Measurements from ENCODE around the gene RASAL2.

RASAL2 gene

DNA sequence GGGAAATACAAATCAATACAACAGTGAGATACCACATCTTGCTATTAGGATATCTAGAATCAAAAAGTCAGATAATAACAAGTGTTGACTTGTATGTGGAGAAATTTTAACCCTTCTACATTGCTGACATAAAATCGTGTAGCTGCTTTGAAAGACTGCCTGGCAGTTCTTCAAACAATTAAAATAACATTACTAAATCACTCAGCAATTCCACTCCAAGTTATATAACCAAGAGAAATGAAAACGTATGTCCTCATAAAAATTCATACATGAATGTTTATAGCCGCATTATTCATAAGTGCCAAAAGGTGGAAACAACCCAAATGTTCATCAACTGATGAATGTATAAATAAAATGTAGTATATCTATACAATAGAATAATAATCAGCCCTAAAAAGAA is 164.6 kb downstream of the RASAL2 start:
- no peaks in the 10 kb centered on the region for H3F3A ChIP-seq (ENCODE audit: insufficient read depth)
- no peaks in the 10 kb centered on the region for H3K9me2 ChIP-seq (replicated peaks; ENCODE audit: insufficient read depth, low read length)
- H3K4me3 ChIP-seq (ENCODE audit: insufficient read depth, low read length, poor library complexity, severe bottlenecking) = no peak overlapping the region
- H2AFZ ChIP-seq (ENCODE audit: low read depth, low read length, severe bottlenecking) = no peak overlapping the region
- no peak overlapping the region for H3K9ac ChIP-seq (ENCODE audit: low read length)
- no peak overlapping the region for H3K4me2 ChIP-seq (ENCODE audit: low read depth, low read length, poor library complexity, severe bottlenecking)
- H3K79me2 ChIP-seq (ENCODE audit: insufficient read depth, low read length) = no peaks in the 10 kb centered on the region
- no peak for TF ChIP-seq EZH2phosphoT487 (conservative IDR thresholded peaks at IDR 0.05; ENCODE audit: low read length)
- TF ChIP-seq, protein P1, sequence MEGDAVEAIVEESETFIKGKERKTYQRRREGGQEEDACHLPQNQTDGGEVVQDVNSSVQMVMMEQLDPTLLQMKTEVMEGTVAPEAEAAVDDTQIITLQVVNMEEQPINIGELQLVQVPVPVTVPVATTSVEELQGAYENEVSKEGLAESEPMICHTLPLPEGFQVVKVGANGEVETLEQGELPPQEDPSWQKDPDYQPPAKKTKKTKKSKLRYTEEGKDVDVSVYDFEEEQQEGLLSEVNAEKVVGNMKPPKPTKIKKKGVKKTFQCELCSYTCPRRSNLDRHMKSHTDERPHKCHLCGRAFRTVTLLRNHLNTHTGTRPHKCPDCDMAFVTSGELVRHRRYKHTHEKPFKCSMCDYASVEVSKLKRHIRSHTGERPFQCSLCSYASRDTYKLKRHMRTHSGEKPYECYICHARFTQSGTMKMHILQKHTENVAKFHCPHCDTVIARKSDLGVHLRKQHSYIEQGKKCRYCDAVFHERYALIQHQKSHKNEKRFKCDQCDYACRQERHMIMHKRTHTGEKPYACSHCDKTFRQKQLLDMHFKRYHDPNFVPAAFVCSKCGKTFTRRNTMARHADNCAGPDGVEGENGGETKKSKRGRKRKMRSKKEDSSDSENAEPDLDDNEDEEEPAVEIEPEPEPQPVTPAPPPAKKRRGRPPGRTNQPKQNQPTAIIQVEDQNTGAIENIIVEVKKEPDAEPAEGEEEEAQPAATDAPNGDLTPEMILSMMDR (IDR thresholded peaks at IDR 0.05; ENCODE audit: insufficient read depth, low read length, poor library complexity, severe bottlenecking) = no peak
- H4K20me1 ChIP-seq (ENCODE audit: low read depth, low read length) = no peaks in the 10 kb centered on the region
- H3K27me3 ChIP-seq (ENCODE audit: low read length) = no peaks in the 10 kb centered on the region
- no peak overlapping the region for H3K27ac ChIP-seq (ENCODE audit: low read depth, low read length)
- H3K36me3 ChIP-seq (ENCODE audit: low read length) = no peaks in the 10 kb centered on the region
- H3K9me3 ChIP-seq (ENCODE audit: insufficient read depth, low read length) = no peaks in the 10 kb centered on the region

DNA sequence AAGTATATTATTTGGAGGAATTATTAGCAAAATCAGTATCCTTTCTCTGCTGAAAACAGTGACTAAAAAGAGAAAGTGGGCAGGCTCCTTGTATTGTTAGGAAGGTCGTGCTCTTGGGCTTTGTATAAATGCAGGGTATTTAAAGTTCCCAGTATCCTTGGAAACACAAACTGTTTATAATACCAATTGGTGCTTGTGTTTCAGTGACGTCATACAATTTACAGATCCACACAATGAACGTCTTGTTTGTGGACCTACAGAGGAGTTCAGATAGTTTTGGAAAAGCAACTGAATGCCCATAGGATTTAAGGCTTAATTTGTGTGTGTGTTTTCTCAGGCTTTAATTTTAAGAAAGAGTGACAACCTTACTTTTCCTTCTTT is 168.2 kb downstream of the RASAL2 start:
- TF ChIP-seq, protein P1 (IDR thresholded peaks at IDR 0.05; ENCODE audit: insufficient read depth, low read length, poor library complexity, severe bottlenecking) = no peak
- TF ChIP-seq EZH2phosphoT487 (conservative IDR thresholded peaks at IDR 0.05; ENCODE audit: low read length) = no peak
- no peak overlapping the region for H3K9ac ChIP-seq (ENCODE audit: low read length)
- no peak overlapping the region for H2AFZ ChIP-seq (ENCODE audit: low read depth, low read length, severe bottlenecking)
- no peaks in the 10 kb centered on the region for H4K20me1 ChIP-seq (ENCODE audit: low read depth, low read length)
- H3F3A ChIP-seq (ENCODE audit: insufficient read depth) = no peaks in the 10 kb centered on the region
- H3K27me3 ChIP-seq (ENCODE audit: low read length) = no peaks in the 10 kb centered on the region
- H3K27ac ChIP-seq (ENCODE audit: low read depth, low read length) = no peak overlapping the region
- no peaks in the 10 kb centered on the region for H3K79me2 ChIP-seq (ENCODE audit: insufficient read depth, low read length)
- no peaks in the 10 kb centered on the region for H3K9me3 ChIP-seq (ENCODE audit: insufficient read depth, low read length)
- H3K4me3 ChIP-seq (ENCODE audit: insufficient read depth, low read length, poor library complexity, severe bottlenecking) = no peak overlapping the region
- H3K36me3 ChIP-seq (ENCODE audit: low read length) = no peaks in the 10 kb centered on the region
- no peak overlapping the region for H3K4me2 ChIP-seq (ENCODE audit: low read depth, low read length, poor library complexity, severe bottlenecking)
- H3K9me2 ChIP-seq (replicated peaks; ENCODE audit: insufficient read depth, low read length) = no peaks in the 10 kb centered on the region

DNA sequence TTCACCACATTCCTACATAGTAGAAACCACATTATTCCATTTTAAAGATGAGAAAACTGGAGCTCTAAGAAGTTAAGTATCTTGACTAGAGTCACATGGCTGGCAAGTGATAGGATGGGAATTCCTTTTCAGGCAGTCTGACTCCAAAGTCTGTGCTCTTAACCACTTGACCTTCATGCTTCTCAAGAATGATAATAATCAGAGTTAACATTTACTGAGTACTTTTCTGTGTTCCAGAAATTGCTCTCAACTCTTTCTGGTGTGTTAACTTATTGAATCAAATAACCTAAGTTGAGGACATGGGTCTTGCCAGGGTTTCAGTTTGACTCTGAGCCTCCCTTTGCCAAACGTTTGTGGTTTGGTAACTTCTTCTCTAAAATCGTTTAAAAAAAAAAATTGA is 169.4 kb downstream of the RASAL2 start:
- Histone ChIP-seq H3K4me2 (ENCODE audit: low read depth, low read length, poor library complexity, severe bottlenecking) (no peak overlapping the region), H3K36me3 (ENCODE audit: low read length) (no peaks in the 10 kb centered on the region), H3K9me3 (ENCODE audit: insufficient read depth, low read length) (no peaks in the 10 kb centered on the region), H3K9ac (ENCODE audit: low read length) (no peak overlapping the region), H3F3A (ENCODE audit: insufficient read depth) (no peaks in the 10 kb centered on the region), H3K27ac (ENCODE audit: low read depth, low read length) (no peak overlapping the region), H4K20me1 (ENCODE audit: low read depth, low read length) (no peaks in the 10 kb centered on the region), H3K9me2 (replicated peaks; ENCODE audit: insufficient read depth, low read length) (no peaks in the 10 kb centered on the region), H3K79me2 (ENCODE audit: insufficient read depth, low read length) (no peaks in the 10 kb centered on the region), H3K27me3 (ENCODE audit: low read length) (no peaks in the 10 kb centered on the region), H3K4me3 (ENCODE audit: insufficient read depth, low read length, poor library complexity, severe bottlenecking) (no peak overlapping the region), H2AFZ (ENCODE audit: low read depth, low read length, severe bottlenecking) (no peak overlapping the region)
- no peak for TF ChIP-seq EZH2phosphoT487 (conservative IDR thresholded peaks at IDR 0.05; ENCODE audit: low read length)
- TF ChIP-seq, protein P1 (IDR thresholded peaks at IDR 0.05; ENCODE audit: insufficient read depth, low read length, poor library complexity, severe bottlenecking) = no peak

DNA sequence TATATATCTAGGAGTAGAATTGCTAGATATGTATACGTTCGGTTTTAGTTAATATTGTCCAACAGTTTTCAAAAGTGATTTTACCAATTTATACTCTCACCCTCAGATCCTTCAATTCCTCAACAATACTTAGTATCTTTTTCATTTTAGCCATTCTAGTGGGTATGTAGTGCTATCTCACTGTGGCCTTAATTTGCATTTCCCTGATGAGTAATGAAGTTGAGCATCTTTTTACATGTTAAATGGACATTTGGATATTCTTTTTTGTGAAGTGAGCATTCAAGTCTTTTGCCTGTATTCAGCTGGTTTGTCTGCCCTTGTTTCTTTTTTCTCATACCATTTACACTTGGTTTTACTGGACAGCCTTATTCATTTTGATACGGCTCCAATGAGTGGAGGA is 172.2 kb downstream of the RASAL2 start:
- Histone ChIP-seq H3K79me2 (ENCODE audit: insufficient read depth, low read length) (no peaks in the 10 kb centered on the region), H4K20me1 (ENCODE audit: low read depth, low read length) (no peaks in the 10 kb centered on the region), H3K27me3 (ENCODE audit: low read length) (no peaks in the 10 kb centered on the region), H3K36me3 (ENCODE audit: low read length) (no peaks in the 10 kb centered on the region), H3K9me2 (replicated peaks; ENCODE audit: insufficient read depth, low read length) (no peaks in the 10 kb centered on the region), H3K4me2 (ENCODE audit: low read depth, low read length, poor library complexity, severe bottlenecking) (no peak overlapping the region), H3K27ac (ENCODE audit: low read depth, low read length) (no peak overlapping the region), H3K9ac (ENCODE audit: low read length) (no peak overlapping the region), H3F3A (ENCODE audit: insufficient read depth) (no peaks in the 10 kb centered on the region), H2AFZ (ENCODE audit: low read depth, low read length, severe bottlenecking) (no peak overlapping the region), H3K9me3 (ENCODE audit: insufficient read depth, low read length) (no peaks in the 10 kb centered on the region), H3K4me3 (ENCODE audit: insufficient read depth, low read length, poor library complexity, severe bottlenecking) (no peak overlapping the region)
- no peak for TF ChIP-seq EZH2phosphoT487 (conservative IDR thresholded peaks at IDR 0.05; ENCODE audit: low read length)
- TF ChIP-seq, protein P1 (IDR thresholded peaks at IDR 0.05; ENCODE audit: insufficient read depth, low read length, poor library complexity, severe bottlenecking) = no peak
